GM18520 (cell line): ENCODE measurements around the gene RHOU.

Source experiments
- ATAC-seq: cut with Tn5 transposase; IDR thresholded peaks from one replicate; pipeline ENCODE4 v1.9.1; 2021; ENCODE audit not compliant: unreplicated experiment

The RHOU gene

GRCh38 chr1:228736844-228737445 lies 1.7 kb downstream of the RHOU start:
- no peak for ATAC-seq

GRCh38 chr1:228737601-228738041 lies 2.3 kb downstream of the RHOU start:
- no peak for ATAC-seq

- no peak for ATAC-seq
These were observed 4.5 kb downstream of the RHOU start for GRCh38 chr1:228739826-228740225.

- ATAC-seq, result no peak
These were observed 5.5 kb downstream of the RHOU start for GRCh38 chr1:228740543-228741317.

- ATAC-seq, result no peak
These were observed 7.1 kb downstream of the RHOU start for GRCh38 chr1:228742281-228742860.

GRCh38 chr1:228743405-228743804 lies 8.1 kb downstream of the RHOU start:
- ATAC-seq, result no peak

GRCh38 chr1:228744356-228744755 lies 9.1 kb downstream of the RHOU start:
- ATAC-seq, result no peak

GRCh38 chr1:228744918-228745317 lies 9.6 kb downstream of the RHOU start:
- ATAC-seq, result no peak

GRCh38 chr1:228745497-228745896 lies 10.2 kb downstream of the RHOU start:
- ATAC-seq, result no peak

- no peak for ATAC-seq
These were observed 12.1 kb downstream of the RHOU start for GRCh38 chr1:228747301-228747935.

- no peak for ATAC-seq
These were observed 12.8 kb downstream of the RHOU start for GRCh38 chr1:228748029-228748428.

- no peak for ATAC-seq
These were observed 13.2 kb downstream of the RHOU start for GRCh38 chr1:228748431-228748830.

- no peak for ATAC-seq
These were observed 14.5 kb downstream of the RHOU start for GRCh38 chr1:228749765-228750164.

- ATAC-seq, result no peak
These were observed 15.6 kb downstream of the RHOU start for GRCh38 chr1:228750915-228751314.

GRCh38 chr1:228751360-228752098 lies 16.2 kb downstream of the RHOU start:
- no peak for ATAC-seq

GRCh38 chr1:228752258-228752657 lies 17.0 kb downstream of the RHOU start:
- no peak for ATAC-seq

GRCh38 chr1:228752675-228753265 lies 17.5 kb downstream of the RHOU start:
- no peak for ATAC-seq

- no peak for ATAC-seq
These were observed 18.0 kb downstream of the RHOU start for GRCh38 chr1:228753287-228753686.

GRCh38 chr1:228753786-228754360 lies 18.6 kb downstream of the RHOU start:
- no peak for ATAC-seq

- no peak for ATAC-seq
These were observed 19.5 kb downstream of the RHOU start for GRCh38 chr1:228754646-228755268.
